Suprapubic skin (tissue), 4 donors: ENCODE results near the gene RNASEH2B. TPM values are rescaled to one million over a fixed set of nuclear protein-coding genes. Genes with fewer than 3 reads are reported as not detected.

ENCODE experiments used
- DNase-seq, 2 donors: peaks; one replicate each; pipeline ENCODE4 v3.0.0-alpha.2; 2019; ENCODE audit warnings: low spot score in 2 of 2
- H3K27ac ChIP-seq: fragments of 200-600 bp; sonication (generic); one replicate; pipeline ENCODE4 v1.5.1; 2019
- H3K27me3 ChIP-seq: fragments of 200-600 bp; sonication (generic); one replicate; pipeline ENCODE4 v1.5.1; 2019
- H3K36me3 ChIP-seq: fragments of 200-600 bp; sonication (generic); one replicate; pipeline ENCODE4 v1.5.1; 2019
- H3K4me1 ChIP-seq: fragments of 200-600 bp; sonication (generic); one replicate; pipeline ENCODE4 v1.5.1; 2019
- H3K4me3 ChIP-seq: fragments of 200-600 bp; sonication (generic); one replicate; pipeline ENCODE4 v1.5.1; 2019; ENCODE audit warnings: mild to moderate bottlenecking
- H3K9me3 ChIP-seq: fragments of 200-600 bp; sonication (generic); one replicate; pipeline ENCODE4 v1.5.1; 2019
- CTCF ChIP-seq, 2 donors: fragments of 200-600 bp in 1 of 2; fragments of 450-650 bp in 1 of 2; sonication (generic) in 1 of 2; IDR thresholded peaks; one replicate each; pipeline ENCODE4 v1.5.1; 2016 to 2019; ENCODE audit warnings: antibody characterized with exemption in 2 of 2, mild to moderate bottlenecking in 1 of 2, moderate library complexity in 1 of 2
- EP300 ChIP-seq: sonication (generic); formaldehyde crosslinking; IDR thresholded peaks from one replicate; pipeline ENCODE4 v1.6.1; 2017; ENCODE audit warnings: antibody characterized with exemption
- POLR2A ChIP-seq, 2 donors: fragments of 450-650 bp; IDR thresholded peaks; one replicate each; pipeline ENCODE4 v1.6.1; 2017; ENCODE audit warnings: antibody characterized with exemption in 2 of 2, mild to moderate bottlenecking in 2 of 2, moderate library complexity in 2 of 2
- POLR2AphosphoS5 ChIP-seq, 3 donors: sonication (generic); formaldehyde crosslinking; IDR thresholded peaks; one replicate each; pipeline ENCODE4 v1.6.1; 2017; ENCODE audit warnings: antibody characterized with exemption in 3 of 3
- WGBS: methylation state at CpG from one replicate; pipeline ENCODE4 v1.1.5; 2018; 5-methylcytosine and 5-hydroxymethylcytosine counted together
- total RNA-seq, 4 donors: library from RNA; depleted of rRNA; stranded (reverse); fragments of >200 nt; gene quantifications; one replicate each; pipeline ENCODE4 v1.1.0, GENCODE V29; 2016

RNASEH2B gene
- total RNA-seq, 4 donors from 2014 or later = 11.0 to 39.9 (median 21.7) TPM

- WGBS = 95% methylated on average over 7 of the region's 7 CpGs
- TF ChIP-seq EP300 = no peak
- no peak for TF ChIP-seq POLR2A (IDR thresholded peaks at IDR 0.05)
- no peak for TF ChIP-seq POLR2AphosphoS5 (IDR thresholded peaks at IDR 0.05)
- no peak for TF ChIP-seq CTCF (IDR thresholded peaks at IDR 0.05)
- Histone ChIP-seq H3K4me3 (no peak overlapping the region), H3K36me3 (no peaks in the 10 kb centered on the region), H3K27ac (no peak overlapping the region), H3K27me3 (no peaks in the 10 kb centered on the region), H3K9me3 (no peaks in the 10 kb centered on the region), H3K4me1 (peaks cover 14% of the 10 kb centered on the region)
- DNase-seq = no peak
These were observed 90.0 kb downstream of the RNASEH2B start for GRCh38 chr13:50999641-51000040.

GRCh38 chr13:51000061-51000460 lies 90.5 kb downstream of the RNASEH2B start:
- H3K27ac ChIP-seq = no peak overlapping the region
- no peaks in the 10 kb centered on the region for H3K9me3 ChIP-seq
- no peak for TF ChIP-seq CTCF (IDR thresholded peaks at IDR 0.05)
- no peak for TF ChIP-seq POLR2A (IDR thresholded peaks at IDR 0.05)
- no peak for TF ChIP-seq POLR2AphosphoS5 (IDR thresholded peaks at IDR 0.05)
- TF ChIP-seq EP300 = no peak
- H3K4me3 ChIP-seq = no peak overlapping the region
- H3K27me3 ChIP-seq = no peaks in the 10 kb centered on the region
- WGBS = 47% methylated on average over 5 of the region's 5 CpGs
- peaks cover 14% of the 10 kb centered on the region for H3K4me1 ChIP-seq
- DNase-seq = no peak
- no peaks in the 10 kb centered on the region for H3K36me3 ChIP-seq

GRCh38 chr13:51000571-51001260 lies 91.1 kb downstream of the RNASEH2B start:
- Histone ChIP-seq H3K36me3 (no peaks in the 10 kb centered on the region), H3K4me3 (no peak overlapping the region), H3K27me3 (no peaks in the 10 kb centered on the region), H3K27ac (no peak overlapping the region), H3K4me1 (peaks cover 14% of the 10 kb centered on the region), H3K9me3 (no peaks in the 10 kb centered on the region)
- 36% methylated on average over 14 of the region's 15 CpGs for WGBS
- DNase-seq = no peak
- TF ChIP-seq CTCF (IDR thresholded peaks at IDR 0.05) = no peak
- no peak for TF ChIP-seq EP300
- no peak for TF ChIP-seq POLR2A (IDR thresholded peaks at IDR 0.05)
- no peak for TF ChIP-seq POLR2AphosphoS5 (IDR thresholded peaks at IDR 0.05)

GRCh38 chr13:51001335-51001734 lies 91.7 kb downstream of the RNASEH2B start:
- H3K9me3 ChIP-seq = no peaks in the 10 kb centered on the region
- WGBS = 76% methylated on average over 5 of the region's 8 CpGs
- H3K4me3 ChIP-seq = no peak overlapping the region
- TF ChIP-seq POLR2A (IDR thresholded peaks at IDR 0.05) (no peak), CTCF (IDR thresholded peaks at IDR 0.05) (no peak)
- peaks cover 14% of the 10 kb centered on the region for H3K4me1 ChIP-seq
- no peak overlapping the region for H3K27ac ChIP-seq
- no peaks in the 10 kb centered on the region for H3K27me3 ChIP-seq
- no peaks in the 10 kb centered on the region for H3K36me3 ChIP-seq
- no peak for DNase-seq

GRCh38 chr13:51002736-51003135 lies 93.1 kb downstream of the RNASEH2B start:
- Histone ChIP-seq H3K27ac (no peak overlapping the region), H3K36me3 (no peaks in the 10 kb centered on the region), H3K4me3 (no peak overlapping the region), H3K9me3 (no peaks in the 10 kb centered on the region), H3K4me1 (peaks cover 14% of the 10 kb centered on the region), H3K27me3 (no peaks in the 10 kb centered on the region)
- TF ChIP-seq CTCF (IDR thresholded peaks at IDR 0.05) (no peak), EP300 (no peak), POLR2A (IDR thresholded peaks at IDR 0.05) (no peak), POLR2AphosphoS5 (IDR thresholded peaks at IDR 0.05) (no peak)
- 71% methylated on average over 1 of the region's 1 CpG for WGBS
- DNase-seq = no peak
